NB4 (cell line): ENCODE results near the gene NFASC.

Source experiments
- POLR2A ChIP-seq: IDR thresholded peaks from 2 replicates; pipeline ENCODE4 v1.6.1; 2011; ENCODE audit warnings: mild to moderate bottlenecking; ENCODE audit not compliant: insufficient read length; ENCODE audit errors: extremely low read depth
- TF ChIP-seq, protein P1 (sequence below): IDR thresholded peaks from one replicate; pipeline ENCODE4 v1.5.1; 2012; ENCODE audit warnings: low read depth, low read length
- TF ChIP-seq, protein P2 (sequence below): IDR thresholded peaks from 2 replicates; pipeline ENCODE4 v1.6.1; 2011; ENCODE audit warnings: low read depth, low read length

DNA sequence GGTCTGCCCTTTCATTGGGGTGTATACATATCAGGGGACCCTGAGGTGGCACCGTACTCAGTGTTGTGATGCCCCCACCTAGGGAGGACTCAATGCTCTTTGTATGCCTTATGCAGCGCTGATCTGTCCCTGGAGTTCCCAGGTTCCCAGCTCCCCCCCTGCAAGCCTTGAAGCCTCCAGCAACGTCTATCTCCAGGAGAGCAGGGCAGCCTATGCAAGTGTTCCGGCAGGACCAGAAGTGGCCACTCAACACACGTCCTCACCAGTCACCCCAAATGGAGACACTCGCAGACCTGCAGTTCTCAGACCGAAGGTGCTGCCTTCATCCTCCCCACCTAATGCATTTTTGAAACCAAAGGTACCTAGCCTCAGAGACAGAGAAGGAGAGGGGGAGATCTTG lies 147.1 kb downstream of the NFASC start:
- TF ChIP-seq, protein P1, sequence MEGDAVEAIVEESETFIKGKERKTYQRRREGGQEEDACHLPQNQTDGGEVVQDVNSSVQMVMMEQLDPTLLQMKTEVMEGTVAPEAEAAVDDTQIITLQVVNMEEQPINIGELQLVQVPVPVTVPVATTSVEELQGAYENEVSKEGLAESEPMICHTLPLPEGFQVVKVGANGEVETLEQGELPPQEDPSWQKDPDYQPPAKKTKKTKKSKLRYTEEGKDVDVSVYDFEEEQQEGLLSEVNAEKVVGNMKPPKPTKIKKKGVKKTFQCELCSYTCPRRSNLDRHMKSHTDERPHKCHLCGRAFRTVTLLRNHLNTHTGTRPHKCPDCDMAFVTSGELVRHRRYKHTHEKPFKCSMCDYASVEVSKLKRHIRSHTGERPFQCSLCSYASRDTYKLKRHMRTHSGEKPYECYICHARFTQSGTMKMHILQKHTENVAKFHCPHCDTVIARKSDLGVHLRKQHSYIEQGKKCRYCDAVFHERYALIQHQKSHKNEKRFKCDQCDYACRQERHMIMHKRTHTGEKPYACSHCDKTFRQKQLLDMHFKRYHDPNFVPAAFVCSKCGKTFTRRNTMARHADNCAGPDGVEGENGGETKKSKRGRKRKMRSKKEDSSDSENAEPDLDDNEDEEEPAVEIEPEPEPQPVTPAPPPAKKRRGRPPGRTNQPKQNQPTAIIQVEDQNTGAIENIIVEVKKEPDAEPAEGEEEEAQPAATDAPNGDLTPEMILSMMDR, result no peak
- no peak for TF ChIP-seq POLR2A
- TF ChIP-seq, protein P2, sequence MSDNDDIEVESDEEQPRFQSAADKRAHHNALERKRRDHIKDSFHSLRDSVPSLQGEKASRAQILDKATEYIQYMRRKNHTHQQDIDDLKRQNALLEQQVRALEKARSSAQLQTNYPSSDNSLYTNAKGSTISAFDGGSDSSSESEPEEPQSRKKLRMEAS, result no peak
